HUES48 (cell line): ENCODE results near the gene KCNK7.

Experiments
- H3K27ac ChIP-seq: one replicate; pipeline ENCODE4 v1.7.0; 2013; ENCODE audit warnings: low read depth, low read length, inconsistent platforms
- H3K27me3 ChIP-seq: 2 replicates; pipeline ENCODE4 v1.6.1; 2013; ENCODE audit warnings: mild to moderate bottlenecking, low read length; ENCODE audit not compliant: control insufficient read depth, insufficient read depth
- H3K36me3 ChIP-seq: 2 replicates; pipeline ENCODE4 v1.6.1; 2013; ENCODE audit warnings: low read length; ENCODE audit not compliant: control insufficient read depth, insufficient read depth
- H3K4me1 ChIP-seq: 2 replicates; pipeline ENCODE4 v1.6.1; 2013; ENCODE audit warnings: mild to moderate bottlenecking, low read length; ENCODE audit not compliant: control insufficient read depth, insufficient read depth
- H3K4me3 ChIP-seq: 2 replicates; pipeline ENCODE4 v1.5.1; 2013; ENCODE audit warnings: mild to moderate bottlenecking, low read depth, low read length
- H3K9ac ChIP-seq: 2 replicates; pipeline ENCODE4 v1.6.1; 2013; ENCODE audit warnings: mild to moderate bottlenecking, low read depth, low read length, moderate library complexity
- H3K9me3 ChIP-seq: 2 replicates; pipeline ENCODE4 v1.6.1; 2013; ENCODE audit warnings: low read length; ENCODE audit not compliant: control insufficient read depth, insufficient read depth

The KCNK7 gene

DNA sequence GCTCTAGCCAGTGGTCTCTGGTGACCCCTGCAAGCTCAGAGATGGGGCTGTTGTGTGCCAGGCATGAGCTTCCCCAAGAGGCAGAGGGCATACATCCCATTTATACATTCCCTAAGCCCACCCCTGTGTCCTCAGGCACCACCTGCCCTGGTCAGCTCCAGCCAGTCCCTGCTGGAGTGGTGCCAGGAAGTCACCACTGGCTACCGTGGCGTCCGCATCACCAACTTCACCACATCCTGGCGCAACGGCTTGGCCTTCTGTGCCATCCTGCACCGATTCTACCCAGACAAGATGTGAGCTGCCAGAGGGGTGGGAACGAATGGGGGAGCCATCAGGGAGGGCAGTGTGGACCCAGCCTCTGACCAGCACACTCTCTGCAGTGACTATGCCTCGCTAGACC lies 11.5 kb downstream of the KCNK7 start:
- Histone ChIP-seq H3K36me3 (no peaks in the 10 kb centered on the region), H3K27me3 (peaks cover 57% of the 10 kb centered on the region), H3K27ac (no peak overlapping the region), H3K9ac (no peak overlapping the region), H3K4me1 (no peaks in the 10 kb centered on the region; the same call in 1 of the 2 replicates), H3K9me3 (no peaks in the 10 kb centered on the region), H3K4me3 (no peak overlapping the region)

GRCh38 chr11:65583589-65583988 lies 12.0 kb downstream of the KCNK7 start:
- Histone ChIP-seq H3K4me1 (no peaks in the 10 kb centered on the region; the same call in 1 of the 2 replicates), H3K4me3 (no peak overlapping the region), H3K27me3 (peaks cover 59% of the 10 kb centered on the region), H3K9ac (no peak overlapping the region), H3K9me3 (no peaks in the 10 kb centered on the region), H3K27ac (no peak overlapping the region), H3K36me3 (no peaks in the 10 kb centered on the region)

DNA sequence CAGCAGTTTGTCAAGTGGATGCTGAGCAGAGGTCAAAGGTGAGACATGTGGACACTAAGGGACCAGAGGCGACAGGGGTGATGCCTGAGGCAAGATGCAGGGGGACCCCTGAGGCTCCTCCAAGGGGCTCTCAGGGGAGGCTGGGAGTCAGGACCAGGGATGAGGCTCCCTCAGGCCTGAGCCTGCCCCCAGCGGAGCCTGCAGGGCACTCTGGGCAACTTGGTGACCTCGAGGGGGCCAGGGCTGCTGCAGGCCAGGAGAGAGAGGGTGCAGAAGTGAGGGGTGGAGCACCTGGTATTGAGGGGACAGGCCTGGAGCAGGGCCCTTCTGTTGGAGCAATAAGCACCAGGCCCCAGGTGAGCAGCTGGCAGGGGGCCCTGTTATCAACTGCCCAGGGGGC lies 13.7 kb downstream of the KCNK7 start:
- Histone ChIP-seq H3K36me3 (no peaks in the 10 kb centered on the region), H3K4me3 (no peak overlapping the region), H3K4me1 (no peaks in the 10 kb centered on the region), H3K27me3 (peaks cover 67% of the 10 kb centered on the region), H3K27ac (no peak overlapping the region), H3K9me3 (no peaks in the 10 kb centered on the region), H3K9ac (no peak overlapping the region)

- Histone ChIP-seq H3K27me3 (peaks cover 67% of the 10 kb centered on the region), H3K27ac (no peak overlapping the region), H3K4me1 (no peaks in the 10 kb centered on the region), H3K9ac (no peak overlapping the region), H3K36me3 (no peaks in the 10 kb centered on the region), H3K9me3 (no peaks in the 10 kb centered on the region), H3K4me3 (no peak overlapping the region)
These were observed 14.8 kb downstream of the KCNK7 start for GRCh38 chr11:65580756-65581155.

DNA sequence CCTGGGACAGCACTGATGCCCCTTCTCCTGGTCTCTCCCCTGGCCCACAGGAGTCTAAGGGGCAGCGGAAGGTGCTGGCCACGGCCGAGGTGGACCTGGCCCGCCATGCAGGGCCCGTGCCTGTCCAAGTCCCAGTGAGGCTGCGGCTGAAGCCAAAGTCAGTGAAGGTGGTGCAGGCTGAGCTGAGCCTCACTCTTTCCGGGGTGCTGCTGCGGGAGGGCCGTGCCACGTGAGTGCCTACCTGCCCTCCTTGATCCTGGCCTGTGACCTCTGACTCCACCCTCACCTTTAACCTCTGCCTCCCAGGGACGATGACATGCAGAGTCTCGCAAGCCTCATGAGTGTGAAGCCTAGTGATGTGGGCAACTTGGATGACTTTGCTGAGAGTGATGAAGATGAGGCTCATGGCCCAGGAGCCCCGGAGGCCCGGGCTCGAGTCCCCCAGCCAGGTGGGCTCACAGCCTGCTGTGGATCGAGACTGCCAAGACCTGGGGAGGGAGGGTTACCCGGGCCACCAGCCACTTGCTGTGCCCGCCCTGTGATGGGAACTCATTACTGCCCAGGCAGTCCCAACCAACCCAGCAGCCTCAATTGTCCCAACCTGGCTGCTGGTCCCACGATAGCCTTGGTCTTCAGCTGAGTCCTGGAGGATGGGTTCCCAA lies 15.4 kb downstream of the KCNK7 start:
- Histone ChIP-seq H3K4me3 (no peak overlapping the region), H3K9me3 (no peaks in the 10 kb centered on the region), H3K27ac (no peak overlapping the region), H3K4me1 (0 out of 2 replicates have a peak, but pooled peaks cover 3% of the 10 kb centered on the region), H3K27me3 (peaks cover 67% of the 10 kb centered on the region), H3K9ac (no peak overlapping the region), H3K36me3 (no peaks in the 10 kb centered on the region)

DNA sequence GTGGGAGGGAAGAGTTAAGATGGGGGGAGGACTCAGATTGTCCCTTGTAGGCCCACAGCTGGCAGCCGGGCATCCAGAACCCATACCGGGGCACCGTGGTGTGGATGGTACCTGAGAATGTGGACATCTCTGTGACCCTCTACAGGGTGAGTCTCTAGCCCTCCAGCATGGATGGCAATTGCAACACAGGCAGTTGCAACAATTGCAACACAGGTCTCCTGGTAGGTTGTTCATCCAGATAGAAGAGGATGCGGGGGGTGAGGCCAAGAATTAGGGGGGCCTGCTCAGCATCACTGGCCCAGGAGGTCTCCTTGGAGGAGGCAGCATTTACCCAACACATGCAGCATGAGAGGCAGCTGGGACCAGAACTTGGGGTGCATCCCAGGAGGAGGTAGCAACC lies 16.3 kb downstream of the KCNK7 start:
- H3K36me3 ChIP-seq: no peaks in the 10 kb centered on the region
- peaks cover 64% of the 10 kb centered on the region for H3K27me3 ChIP-seq
- no peak overlapping the region for H3K9ac ChIP-seq
- peaks cover 7% of the 10 kb centered on the region for H3K4me1 ChIP-seq
- H3K27ac ChIP-seq: no peak overlapping the region
- H3K9me3 ChIP-seq: no peaks in the 10 kb centered on the region
- no peak overlapping the region for H3K4me3 ChIP-seq

GRCh38 chr11:65578667-65579066 lies 16.9 kb downstream of the KCNK7 start:
- Histone ChIP-seq H3K36me3 (0 out of 2 replicates have a peak, but pooled peaks cover under 1% of the 10 kb centered on the region), H3K27ac (no peak overlapping the region), H3K4me3 (no peak overlapping the region), H3K4me1 (peaks cover 9% of the 10 kb centered on the region), H3K27me3 (peaks cover 58% of the 10 kb centered on the region), H3K9ac (no peak overlapping the region), H3K9me3 (no peaks in the 10 kb centered on the region)

GRCh38 chr11:65578134-65578533 lies 17.5 kb downstream of the KCNK7 start:
- no peaks in the 10 kb centered on the region for H3K9me3 ChIP-seq
- H3K9ac ChIP-seq: no peak overlapping the region
- 0 out of 2 replicates have a peak, but pooled peaks cover 2% of the 10 kb centered on the region for H3K36me3 ChIP-seq
- no peak overlapping the region for H3K27ac ChIP-seq
- no peak overlapping the region for H3K4me3 ChIP-seq
- peaks cover 53% of the 10 kb centered on the region for H3K27me3 ChIP-seq
- peaks cover 9% of the 10 kb centered on the region for H3K4me1 ChIP-seq

GRCh38 chr11:65577756-65578109 lies 17.9 kb downstream of the KCNK7 start:
- Histone ChIP-seq H3K4me1 (peaks cover 9% of the 10 kb centered on the region), H3K27ac (no peak overlapping the region), H3K27me3 (peaks cover 49% of the 10 kb centered on the region), H3K4me3 (no peak overlapping the region), H3K9ac (no peak overlapping the region), H3K9me3 (no peaks in the 10 kb centered on the region), H3K36me3 (0 out of 2 replicates have a peak, but pooled peaks cover 2% of the 10 kb centered on the region)

GRCh38 chr11:65576867-65577755 lies 18.5 kb downstream of the KCNK7 start:
- H3K4me1 ChIP-seq: peaks cover 9% of the 10 kb centered on the region
- H3K36me3 ChIP-seq: 0 out of 2 replicates have a peak, but pooled peaks cover 2% of the 10 kb centered on the region
- no peaks in the 10 kb centered on the region for H3K9me3 ChIP-seq
- H3K4me3 ChIP-seq: no peak overlapping the region
- H3K27ac ChIP-seq: no peak overlapping the region
- peaks cover 43% of the 10 kb centered on the region for H3K27me3 ChIP-seq
- H3K9ac ChIP-seq: no peak overlapping the region
